AG09319 (cell line): ENCODE measurements around the gene USP5.
"Not testable (repeated sequence)": the region's sequence is repeated elsewhere in the genome, so short reads cannot be mapped to it uniquely, and the experiment has no call there.

Experiments
- DNase-seq: peaks from one replicate; pipeline ENCODE4 v3.0.0-alpha.2; 2010; ENCODE audit warnings: low read depth; ENCODE audit errors: extremely low read depth
- TF ChIP-seq, protein P1 (sequence below): IDR thresholded peaks from 2 replicates; pipeline ENCODE4 v1.5.1; 2011; ENCODE audit warnings: low read depth, mild to moderate bottlenecking, inconsistent platforms, low read length, moderate library complexity

Gene USP5

DNA sequence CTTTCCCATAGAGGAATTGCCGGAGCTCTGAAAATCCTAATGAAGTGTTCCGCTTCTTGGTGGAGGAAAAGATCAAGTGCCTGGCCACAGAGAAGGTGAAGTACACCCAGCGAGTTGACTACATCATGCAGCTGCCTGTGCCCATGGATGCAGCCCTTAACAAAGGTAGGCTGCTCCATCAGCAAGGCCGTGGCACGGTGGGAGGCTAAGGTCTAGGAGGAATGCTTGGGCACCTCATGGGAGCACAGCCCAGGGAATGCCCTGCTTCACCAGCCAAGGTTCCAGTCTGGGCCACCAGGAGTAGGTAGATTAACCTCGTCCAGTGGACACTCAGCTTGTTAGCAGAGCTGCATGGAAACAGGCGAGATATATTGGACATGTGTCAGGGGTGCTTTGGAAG lies 9.0 kb downstream of the USP5 start:
- TF ChIP-seq, protein P1, sequence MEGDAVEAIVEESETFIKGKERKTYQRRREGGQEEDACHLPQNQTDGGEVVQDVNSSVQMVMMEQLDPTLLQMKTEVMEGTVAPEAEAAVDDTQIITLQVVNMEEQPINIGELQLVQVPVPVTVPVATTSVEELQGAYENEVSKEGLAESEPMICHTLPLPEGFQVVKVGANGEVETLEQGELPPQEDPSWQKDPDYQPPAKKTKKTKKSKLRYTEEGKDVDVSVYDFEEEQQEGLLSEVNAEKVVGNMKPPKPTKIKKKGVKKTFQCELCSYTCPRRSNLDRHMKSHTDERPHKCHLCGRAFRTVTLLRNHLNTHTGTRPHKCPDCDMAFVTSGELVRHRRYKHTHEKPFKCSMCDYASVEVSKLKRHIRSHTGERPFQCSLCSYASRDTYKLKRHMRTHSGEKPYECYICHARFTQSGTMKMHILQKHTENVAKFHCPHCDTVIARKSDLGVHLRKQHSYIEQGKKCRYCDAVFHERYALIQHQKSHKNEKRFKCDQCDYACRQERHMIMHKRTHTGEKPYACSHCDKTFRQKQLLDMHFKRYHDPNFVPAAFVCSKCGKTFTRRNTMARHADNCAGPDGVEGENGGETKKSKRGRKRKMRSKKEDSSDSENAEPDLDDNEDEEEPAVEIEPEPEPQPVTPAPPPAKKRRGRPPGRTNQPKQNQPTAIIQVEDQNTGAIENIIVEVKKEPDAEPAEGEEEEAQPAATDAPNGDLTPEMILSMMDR = no peak
- DNase-seq = no peak

DNA sequence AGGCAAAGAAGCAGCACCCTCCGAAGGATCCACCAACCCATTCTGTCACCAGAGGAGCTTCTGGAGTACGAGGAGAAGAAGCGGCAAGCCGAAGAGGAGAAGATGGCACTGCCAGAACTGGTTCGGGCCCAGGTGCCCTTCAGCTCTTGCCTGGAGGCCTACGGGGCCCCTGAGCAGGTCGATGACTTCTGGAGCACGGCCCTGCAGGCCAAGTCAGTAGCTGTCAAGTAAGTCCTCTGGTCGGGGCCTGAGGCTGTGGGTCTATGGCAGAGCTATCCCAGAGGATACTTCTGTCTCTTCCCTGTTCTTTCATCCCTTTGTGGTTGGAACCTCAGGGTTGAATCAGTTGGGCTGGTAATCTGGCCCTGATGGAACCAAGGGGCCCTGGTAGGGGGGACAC lies 9.4 kb downstream of the USP5 start:
- no peak for DNase-seq
- TF ChIP-seq, protein P1 = no peak

DNA sequence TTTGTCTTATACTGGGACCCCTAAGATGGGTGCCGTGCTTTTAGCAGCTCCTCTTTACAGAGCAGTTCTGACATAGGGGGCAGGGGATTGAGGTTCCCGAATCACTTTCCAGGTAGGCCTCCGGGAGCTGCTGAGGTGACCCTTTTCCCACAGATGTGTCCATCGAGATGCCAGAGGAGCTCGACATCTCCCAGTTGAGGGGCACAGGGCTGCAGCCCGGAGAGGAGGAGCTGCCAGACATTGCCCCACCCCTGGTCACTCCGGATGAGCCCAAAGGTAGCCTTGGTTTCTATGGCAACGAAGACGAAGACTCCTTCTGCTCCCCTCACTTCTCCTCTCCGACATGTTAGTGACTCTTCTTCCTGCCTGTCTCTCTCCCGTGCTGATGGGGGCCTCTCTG lies 11.1 kb downstream of the USP5 start:
- DNase-seq = no peak
- TF ChIP-seq, protein P1 = no peak

DNA sequence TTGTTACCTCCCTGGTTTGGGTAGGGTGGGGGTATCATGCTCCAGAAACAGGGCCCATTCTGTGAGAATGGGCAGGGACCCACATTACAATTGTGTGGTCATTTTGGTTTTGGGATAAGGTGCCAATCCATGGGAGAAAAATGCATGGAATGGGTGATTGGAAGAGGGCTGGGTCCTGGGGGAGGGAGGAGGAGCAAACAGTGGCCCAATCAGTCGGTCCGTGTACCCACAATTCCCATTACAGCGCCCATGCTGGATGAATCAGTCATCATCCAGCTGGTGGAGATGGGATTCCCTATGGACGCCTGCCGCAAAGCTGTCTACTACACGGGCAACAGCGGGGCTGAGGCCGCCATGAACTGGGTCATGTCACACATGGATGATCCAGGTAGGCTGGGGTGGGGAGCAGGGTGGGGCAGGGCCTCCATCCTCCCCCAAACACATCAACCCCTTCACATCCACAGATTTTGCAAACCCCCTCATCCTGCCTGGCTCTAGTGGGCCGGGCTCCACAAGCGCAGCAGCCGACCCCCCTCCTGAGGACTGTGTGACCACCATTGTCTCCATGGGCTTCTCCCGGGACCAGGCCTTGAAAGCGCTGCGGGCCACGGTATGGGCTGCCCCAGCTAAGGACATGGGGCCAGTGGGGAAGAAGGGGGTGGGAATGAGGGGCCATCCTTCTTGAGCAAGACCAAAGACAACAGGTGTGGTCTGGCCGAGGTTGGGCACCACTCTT lies 11.8 kb downstream of the USP5 start:
- TF ChIP-seq, protein P1 = no peak
- DNase-seq = no peak

DNA sequence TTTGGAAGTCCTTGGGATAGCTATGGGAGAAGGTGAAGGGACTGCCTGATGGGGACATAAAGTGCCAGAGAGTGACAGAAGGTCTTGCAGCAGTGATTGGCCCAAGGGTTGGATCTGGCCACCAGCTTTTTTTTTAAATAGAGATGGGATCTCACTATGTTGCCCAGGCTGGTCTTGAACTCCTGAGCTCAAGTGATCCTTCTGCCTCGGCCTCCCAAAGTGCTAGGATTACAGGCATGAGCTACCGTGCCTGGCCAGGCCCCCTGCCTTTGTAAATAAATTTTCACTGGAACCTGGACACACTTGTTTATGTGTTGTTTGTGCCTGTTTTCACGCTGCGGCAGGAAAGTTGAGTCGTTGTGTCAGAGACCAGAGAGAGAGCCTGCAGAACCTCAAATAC lies 13.4 kb downstream of the USP5 start:
- not testable (repeated sequence) for DNase-seq

DNA sequence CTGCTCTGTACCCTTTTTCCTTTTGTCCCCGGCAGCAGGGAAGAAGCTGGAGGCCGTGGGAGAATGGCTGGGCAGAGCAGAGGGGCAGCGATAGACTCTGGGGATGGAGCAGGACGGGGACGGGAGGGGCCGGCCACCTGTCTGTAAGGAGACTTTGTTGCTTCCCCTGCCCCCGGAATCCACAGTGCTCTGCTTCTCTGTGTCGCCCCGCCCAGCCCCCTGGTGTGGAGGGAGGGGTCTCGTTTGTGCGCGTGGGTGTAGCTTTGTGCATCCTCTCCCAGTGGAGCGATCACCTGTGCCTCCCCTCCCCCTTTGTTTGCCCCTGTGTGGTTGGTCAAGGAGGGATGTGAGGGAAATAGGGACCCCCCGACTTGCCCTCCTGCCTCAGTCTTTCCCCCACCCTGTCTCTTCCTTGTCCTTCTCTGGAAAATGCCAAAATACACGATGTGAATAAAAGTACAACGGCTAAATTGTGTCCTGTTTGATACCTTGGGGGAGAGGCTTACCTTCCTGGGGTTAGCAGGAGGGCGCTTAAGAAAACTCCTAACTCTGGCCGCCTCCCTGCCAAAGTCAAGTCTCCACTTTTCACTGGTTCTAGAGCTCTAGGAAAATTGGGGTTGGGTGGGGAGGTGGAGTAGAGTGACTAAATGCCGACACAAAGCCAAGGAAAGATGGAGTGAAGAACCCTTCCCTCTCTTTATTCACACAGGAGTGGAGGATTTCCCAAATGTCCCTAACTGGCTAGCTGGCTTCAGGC lies 14.4 kb downstream of the USP5 start:
- TF ChIP-seq, protein P1 = no peak
- no peak for DNase-seq

DNA sequence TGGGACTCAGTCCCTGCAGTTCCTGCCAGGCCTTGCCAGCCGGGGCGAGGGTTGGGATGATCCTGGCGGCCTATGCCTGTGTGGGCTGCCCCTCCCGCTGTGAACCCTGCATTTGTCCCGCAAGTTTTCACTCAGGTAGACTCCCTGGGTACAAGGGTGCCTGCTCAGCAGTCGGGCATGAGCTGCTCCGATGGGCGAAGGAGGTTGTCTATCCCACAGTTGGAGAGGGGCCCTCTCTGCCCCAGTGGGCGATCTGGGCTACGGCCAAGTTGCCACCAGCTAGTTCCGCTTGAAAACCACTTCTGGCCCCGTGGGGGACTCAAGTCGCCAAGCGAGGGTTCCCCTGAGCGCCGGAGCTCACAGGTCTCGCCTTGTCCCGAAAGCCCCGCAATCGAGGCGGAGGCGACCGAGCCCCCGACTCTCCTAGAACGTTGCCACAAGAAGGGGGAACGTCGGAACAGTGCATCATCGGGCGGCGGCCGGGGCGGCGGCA lies 15.0 kb downstream of the USP5 start:
- DNase-seq = no peak

More for the DNA sequence above, 15.0 kb downstream of the USP5 start:
- TF ChIP-seq, protein P1 = no peak
